HCT116 (cell line): Measurements from ENCODE around the gene TTC24. TPM values are rescaled to one million over a fixed set of nuclear protein-coding genes. Genes with fewer than 3 reads are reported as not detected.

Experiments used
- ATAC-seq: fragments of 200-7000 bp; cut with Tn5 transposase; 2 replicates; pipeline ENCODE4 v1.9.1; 2020; ENCODE audit warnings: mild to moderate bottlenecking, moderate library complexity
- BruUV-seq: library from RNA; stranded (reverse); fragments of 400-500 nt; replicated peaks from 2 replicates; lab custom pipeline; 2021; lab: Mats Ljungman, UMichigan
- CTCF ChIA-PET: fragments of 300-600 bp; sonication (Branson Sonifier 250); formaldehyde crosslinking; loops from one replicate; lab custom pipeline; 2021; ENCODE audit warnings: antibody characterized with exemption; lab: Charles Lee
- POLR2A ChIA-PET: fragments of 300-600, 350-600 bp; sonication (Branson Sonifier 250); formaldehyde crosslinking; loops from one replicate; lab custom pipeline; 2021; ENCODE audit warnings: antibody characterized with exemption; lab: Charles Lee
- RAD21 ChIA-PET, 2 experiments: fragments of 300-600 bp; sonication (Branson Sonifier 250); formaldehyde crosslinking; loops; one replicate each; lab custom pipeline; 2023; ENCODE audit warnings: low total read pairs in 2 of 2; ENCODE audit not compliant: uncharacterized antibody in 2 of 2, unreplicated experiment in 2 of 2, low non-redundant PET in 1 of 2; lab: Charles Lee
- DNase-seq: peaks from one replicate; pipeline ENCODE4 v3.0.0-alpha.2; 2010; ENCODE audit warnings: low read depth, low spot score
- H2AFZ ChIP-seq: fragments of 200-600 bp; shearing (Covaris generic), sonication (generic); 2 replicates; pipeline ENCODE4 v1.6.1; 2017; ENCODE audit warnings: low read depth, mixed run types, mixed read lengths, antibody characterized with exemption, low read length; ENCODE audit not compliant: poor library complexity, severe bottlenecking
- H3K27ac ChIP-seq: 2 replicates; pipeline ENCODE4 v1.5.1; 2012; ENCODE audit warnings: low read depth, low read length
- H3K27me3 ChIP-seq: fragments of 200-600 bp; sonication (generic); 2 replicates; pipeline ENCODE4 v1.6.1; 2016; ENCODE audit warnings: mixed run types, low read length, mixed read lengths; ENCODE audit not compliant: insufficient read depth
- H3K36me3 ChIP-seq, 2 experiments: fragments of 200-500 bp in 1 of 2; fragments of 200-600 bp in 1 of 2; sonication (Bioruptor generic) in 1 of 2; sonication (generic) in 1 of 2; 2 replicates each; pipeline versions ENCODE4 v1.5.1 to v1.6.1; 2014 to 2016; ENCODE audit warnings: low read length in 2 of 2, inconsistent platforms in 1 of 2, mixed read lengths in 1 of 2, mixed run types in 1 of 2; ENCODE audit not compliant: insufficient read depth in 2 of 2, control insufficient read depth in 1 of 2
- H3K4me1 ChIP-seq, 2 experiments: fragments of 200-600 bp in 1 of 2; sonication (generic) in 1 of 2; 2 replicates each; pipeline versions ENCODE4 v1.5.1 to v1.6.1; 2012 to 2017; ENCODE audit warnings: low read length in 2 of 2, inconsistent platforms in 1 of 2, mild to moderate bottlenecking in 1 of 2, mixed read lengths in 1 of 2, mixed run types in 1 of 2, moderate library complexity in 1 of 2; ENCODE audit not compliant: insufficient read depth in 2 of 2, control insufficient read depth in 1 of 2
- H3K4me2 ChIP-seq: fragments of 200-600 bp; sonication (generic); 2 replicates; pipeline ENCODE4 v1.6.1; 2017; ENCODE audit warnings: mixed run types, low read length, mixed read lengths
- H3K4me3 ChIP-seq, 2 experiments: fragments of 200-600 bp in 1 of 2; sonication (generic) in 1 of 2; replicated peaks in 1 of 2; 2 replicates each; pipeline ENCODE4 v1.5.1; 2011 to 2016; ENCODE audit warnings: low read length in 2 of 2, control low read depth in 1 of 2, low read depth in 1 of 2, mild to moderate bottlenecking in 1 of 2, mixed read lengths in 1 of 2, mixed run types in 1 of 2
- H3K79me2 ChIP-seq: fragments of 200-600 bp; sonication (generic); 2 replicates; pipeline ENCODE4 v1.6.1; 2017; ENCODE audit warnings: mild to moderate bottlenecking, mixed run types, low read length, moderate library complexity, mixed read lengths; ENCODE audit not compliant: insufficient read depth
- H3K9ac ChIP-seq: fragments of 200-600 bp; sonication (generic); 2 replicates; pipeline ENCODE4 v1.6.1; 2016; ENCODE audit warnings: low read length, mixed read lengths
- H3K9me2 ChIP-seq: fragments of 200-600 bp; sonication (generic), shearing (Covaris generic); 2 replicates; pipeline ENCODE4 v1.6.1; 2017; ENCODE audit warnings: mixed run types, mild to moderate bottlenecking, moderate library complexity; ENCODE audit not compliant: insufficient read depth
- H3K9me3 ChIP-seq, 2 experiments: fragments of 200-500 bp in 1 of 2; fragments of 200-600 bp in 1 of 2; sonication (Bioruptor generic) in 1 of 2; sonication (generic) in 1 of 2; 2 replicates each; pipeline ENCODE4 v1.6.1; 2014 to 2017; ENCODE audit warnings: low read length in 2 of 2, mixed read lengths in 2 of 2, inconsistent platforms in 1 of 2, low read depth in 1 of 2, mild to moderate bottlenecking in 1 of 2, mixed run types in 1 of 2, moderate library complexity in 1 of 2; ENCODE audit not compliant: control insufficient read depth in 1 of 2, insufficient read depth in 1 of 2
- H4K20me1 ChIP-seq: fragments of 200-600 bp; sonication (generic), shearing (Covaris generic); 2 replicates; pipeline ENCODE4 v1.6.1; 2017; ENCODE audit warnings: mixed run types, mild to moderate bottlenecking, moderate library complexity; ENCODE audit not compliant: insufficient read depth
- CBX3 ChIP-seq: IDR thresholded peaks from 2 replicates; pipeline ENCODE4 v1.6.1; 2012; ENCODE audit warnings: low read depth
- CEBPB ChIP-seq: IDR thresholded peaks from 2 replicates; pipeline ENCODE4 v1.6.1; 2012; ENCODE audit warnings: low read depth
- CTCF ChIP-seq, 3 experiments: fragments of 200-600 bp in 1 of 3; sonication (generic) in 1 of 3; IDR thresholded peaks in 2 of 3; conservative IDR thresholded peaks in 1 of 3; 2 replicates each; pipeline ENCODE4 v1.5.1; 2012 to 2017; ENCODE audit warnings: low read depth in 2 of 3, low read length in 2 of 3, antibody characterized with exemption in 1 of 3, borderline replicate concordance in 1 of 3, control low read depth in 1 of 3, mild to moderate bottlenecking in 1 of 3, mixed read lengths in 1 of 3, mixed run types in 1 of 3, moderate library complexity in 1 of 3; ENCODE audit not compliant: insufficient read depth in 1 of 3
- EGR1 ChIP-seq: IDR thresholded peaks from 2 replicates; pipeline ENCODE4 v1.6.1; 2012; ENCODE audit warnings: low read depth
- ELF1 ChIP-seq: IDR thresholded peaks from 2 replicates; pipeline ENCODE4 v1.6.1; 2012; ENCODE audit warnings: low read depth, borderline replicate concordance
- FOSL1 ChIP-seq: IDR thresholded peaks from 2 replicates; pipeline ENCODE4 v1.6.1; 2012; ENCODE audit warnings: low read depth
- JUND ChIP-seq: IDR thresholded peaks from 2 replicates; pipeline ENCODE4 v1.6.1; 2012
- POLR2AphosphoS5 ChIP-seq: IDR thresholded peaks from 2 replicates; pipeline ENCODE4 v1.6.1; 2011; ENCODE audit warnings: mild to moderate bottlenecking, low read depth, low read length, moderate library complexity
- REST ChIP-seq: IDR thresholded peaks from 2 replicates; pipeline ENCODE4 v1.6.1; 2012; ENCODE audit warnings: low read depth
- SIN3A ChIP-seq: IDR thresholded peaks from 2 replicates; pipeline ENCODE4 v1.6.1; 2012; ENCODE audit warnings: low read depth
- SP1 ChIP-seq: IDR thresholded peaks from 2 replicates; pipeline ENCODE4 v1.6.1; 2012; ENCODE audit warnings: low read depth
- SRF ChIP-seq: IDR thresholded peaks from 2 replicates; pipeline ENCODE4 v1.6.1; 2012; ENCODE audit warnings: low read depth
- ZBTB33 ChIP-seq: IDR thresholded peaks from 2 replicates; pipeline ENCODE4 v1.6.1; 2011; ENCODE audit warnings: mild to moderate bottlenecking, low read length, moderate library complexity; ENCODE audit not compliant: insufficient replicate concordance; ENCODE audit errors: extremely low read depth
- intact Hi-C: fragments of 100-400 bp; cut with micrococcal nuclease; formaldehyde crosslinking; loops from 2 replicates; pipeline ENCODE4 v1.10.0; 2022
- total RNA-seq: library from RNA; stranded (reverse); gene quantifications from one replicate; pipeline ENCODE4 v1.2.1, GENCODE V29; 2021; ENCODE audit not compliant: unreplicated experiment

The TTC24 gene
- total RNA-seq, 1 experiment from 2014 or later = not detected

GRCh38 chr1:156540955-156541354 is 38.6 kb upstream of the TTC24 start:
- POLR2A ChIA-PET = no interaction called here
- BruUV-seq = no TSS peak
- CTCF ChIA-PET = no interaction called here

More at GRCh38 chr1:156540955-156541354, 38.6 kb upstream of the TTC24 start:
- RAD21 ChIA-PET = no interaction called here
- Histone ChIP-seq H3K9me2 (no peaks in the 10 kb centered on the region), H3K4me1 (no peaks in the 10 kb centered on the region), H3K27ac (no peak overlapping the region), H3K27me3 (no peaks in the 10 kb centered on the region), H3K9ac (no peak overlapping the region), H3K79me2 (no peaks in the 10 kb centered on the region), H3K36me3 (peaks cover 11 to 28% of the 10 kb centered on the region in 2 experiments)
- ATAC-seq = no peak
- no peak for DNase-seq
- intact Hi-C loops = no loop called here
- TF ChIP-seq FOSL1 (no peak), SP1 (no peak), CEBPB (no peak), CTCF (IDR thresholded peaks at IDR 0.05 in 2 of 3, conservative IDR thresholded peaks at IDR 0.05 in 1 of 3; ENCODE audit: borderline replicate concordance in 1 of 3, insufficient read depth in 1 of 3, low read depth in 2 of 3, low read length in 2 of 3) (no peak), CBX3 (no peak), EGR1 (no peak), ELF1 (no peak), POLR2AphosphoS5 (no peak), SRF (no peak), ZBTB33 (no peak), SIN3A (no peak), JUND (no peak), REST (no peak)
- TF ChIP-seq, all 23 proteins: peak for 0
- H4K20me1 ChIP-seq = no peaks in the 10 kb centered on the region
- no peak overlapping the region for H3K4me3 ChIP-seq
- H3K9me3 ChIP-seq = no peaks in the 10 kb centered on the region
- no peak overlapping the region for H3K4me2 ChIP-seq
- no peak overlapping the region for H2AFZ ChIP-seq
